Naive thymus-derived CD4-positive, alpha-beta T cell (primary cell): ENCODE measurements around the gene KDM4C. TPM values are rescaled to one million over a fixed set of nuclear protein-coding genes. Genes with fewer than 3 reads are reported as not detected.

Experiments used
- ATAC-seq: fragments of 150-1000 bp; cut with Tn5 transposase; 2 replicates; pipeline ENCODE4 v1.10.0; 2021; ENCODE audit warnings: mild to moderate bottlenecking, moderate library complexity
- CTCF ChIA-PET: fragments of 350-600 bp; sonication (Branson Sonifier 250); formaldehyde crosslinking; loops from one replicate; lab custom pipeline; 2021; ENCODE audit warnings: antibody characterized with exemption; lab: Charles Lee
- POLR2A ChIA-PET: fragments of 350-600 bp; sonication (Branson Sonifier 250); formaldehyde crosslinking; loops from one replicate; lab custom pipeline; 2021; ENCODE audit warnings: antibody characterized with exemption, inconsistent platforms; lab: Charles Lee
- DNase-seq, 9 donors: peaks; one replicate each; pipeline versions ENCODE4 v3.0.0 to v3.0.0-alpha.2; 2020 to 2022; ENCODE audit warnings: mixed read lengths in 1 of 9
- H3K27ac ChIP-seq: one replicate; pipeline ENCODE4 v1.7.0; 2013; ENCODE audit warnings: mild to moderate bottlenecking, low read depth, low read length, moderate library complexity
- H3K27me3 ChIP-seq, 2 donors: one replicate each; pipeline ENCODE4 v1.7.0; 2013; ENCODE audit warnings: low read length in 2 of 2, mild to moderate bottlenecking in 2 of 2, moderate library complexity in 2 of 2; ENCODE audit not compliant: control insufficient read depth in 2 of 2, insufficient read depth in 2 of 2
- H3K36me3 ChIP-seq, 3 experiments: 1 replicate in 2 of 3; 2 replicates in 1 of 3; pipeline ENCODE4 v1.7.0; 2013; ENCODE audit warnings: low read length in 3 of 3, mild to moderate bottlenecking in 3 of 3, moderate library complexity in 1 of 3; ENCODE audit not compliant: insufficient read depth in 3 of 3, control insufficient read depth in 2 of 3
- H3K4me1 ChIP-seq, 2 donors: one replicate each; pipeline ENCODE4 v1.7.0; 2013; ENCODE audit warnings: low read length in 2 of 2, mild to moderate bottlenecking in 2 of 2, moderate library complexity in 1 of 2; ENCODE audit not compliant: control insufficient read depth in 2 of 2, insufficient read depth in 2 of 2
- H3K4me3 ChIP-seq: 2 replicates; pipeline ENCODE4 v1.7.0; 2013; ENCODE audit warnings: mild to moderate bottlenecking, low read length
- H3K9me3 ChIP-seq, 3 experiments: 1 replicate in 2 of 3; 2 replicates in 1 of 3; pipeline ENCODE4 v1.7.0; 2013; ENCODE audit warnings: low read length in 3 of 3; ENCODE audit not compliant: control insufficient read depth in 2 of 3
- H3K27ac Mint-ChIP-seq, 9 donors: one replicate each; pipeline ENCODE4 v1.8.0; 2020 to 2022; ENCODE audit warnings: mixed read lengths in 9 of 9, mild to moderate bottlenecking in 8 of 9, moderate library complexity in 5 of 9, inconsistent platforms in 2 of 9
- H3K27me3 Mint-ChIP-seq, 5 donors: one replicate each; pipeline ENCODE4 v1.8.0; 2021 to 2022; ENCODE audit warnings: mixed read lengths in 5 of 5, mild to moderate bottlenecking in 1 of 5
- H3K36me3 Mint-ChIP-seq, 5 donors: one replicate each; pipeline ENCODE4 v1.8.0; 2020 to 2022; ENCODE audit warnings: mixed read lengths in 5 of 5, mild to moderate bottlenecking in 3 of 5, inconsistent platforms in 1 of 5
- H3K4me1 Mint-ChIP-seq, 7 donors: one replicate each; pipeline ENCODE4 v1.8.0; 2020 to 2022; ENCODE audit warnings: mixed read lengths in 7 of 7, mild to moderate bottlenecking in 3 of 7, inconsistent platforms in 1 of 7
- H3K4me3 Mint-ChIP-seq, 10 donors: one replicate each; pipeline ENCODE4 v1.8.0; 2020 to 2022; ENCODE audit warnings: mild to moderate bottlenecking in 10 of 10, mixed read lengths in 10 of 10, moderate library complexity in 6 of 10, inconsistent platforms in 2 of 10
- H3K9me3 Mint-ChIP-seq, 11 donors: one replicate each; pipeline ENCODE4 v1.8.0; 2020 to 2022; ENCODE audit warnings: mixed read lengths in 11 of 11, mild to moderate bottlenecking in 4 of 11, inconsistent platforms in 1 of 11, moderate library complexity in 1 of 11
- intact Hi-C, 2 donors: fragments of 100-400 bp; cut with micrococcal nuclease; formaldehyde crosslinking; loops; one replicate each; pipeline ENCODE4 v1.15.1; 2023
- polyA plus RNA-seq, 2 donors: library from polyadenylated mRNA; unstranded; fragments of 300-500 nt; fragmentation: Illumina TruSeq; gene quantifications; one replicate each; pipeline ENCODE4 v1.2.3, GENCODE V29; 2021
- total RNA-seq, 6 experiments: library from RNA in 5 of 6; stranded (reverse) in 5 of 6; gene quantifications; 1 replicate in 5 of 6; 2 replicates in 1 of 6; pipeline ENCODE4 v1.2.3 and lab custom pipeline; 2021 to 2026

Gene KDM4C
- total and polyA plus RNA-seq, 7 experiments from 2014 or later: 38.5 to 100 (median 91.3) TPM

DNA sequence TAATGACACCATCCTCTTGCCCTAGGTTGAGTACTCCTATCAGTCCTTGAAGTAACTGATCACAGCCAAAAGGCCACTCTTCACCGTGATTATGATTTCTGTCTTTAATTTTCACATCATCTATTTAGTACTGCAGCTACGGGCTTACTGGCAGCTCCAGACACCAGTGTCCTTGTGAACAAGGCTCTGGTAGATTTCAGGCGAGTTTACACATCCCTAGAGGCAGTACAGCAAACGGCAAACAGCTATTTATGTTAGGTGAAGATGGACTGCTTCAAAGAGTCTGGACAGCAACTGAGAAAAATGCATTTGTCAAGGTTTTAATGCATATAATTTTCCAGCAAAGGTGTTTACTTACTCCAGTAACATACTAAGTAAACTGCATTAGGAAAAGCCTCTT lies 396.9 kb downstream of the KDM4C start:
- peaks cover 8 to 17% of the 10 kb centered on the region in 2 donors for H3K4me1 ChIP-seq
- H3K9me3 Mint-ChIP-seq: peaks cover 0 to 6% (median 0%) of the 10 kb centered on the region in 11 donors
- H3K4me1 Mint-ChIP-seq: peaks cover 18 to 56% (median 37%) of the 10 kb centered on the region in 7 donors
- H3K4me3 Mint-ChIP-seq: no peak overlapping the region
- H3K36me3 Mint-ChIP-seq: peaks cover 12 to 70% (median 48%) of the 10 kb centered on the region in 5 donors
- no peaks in the 10 kb centered on the region for H3K27me3 ChIP-seq
- POLR2A ChIA-PET: interaction anchor here (1.0 kb wide), 1 partner anchor 10 kb away, joined by 4 read pairs; no protein-coding TSS in a partner anchor
- intact Hi-C loops: no loop called here
- CTCF ChIA-PET: no interaction called here
- H3K27ac ChIP-seq: no peak overlapping the region
- peaks cover 0 to 3% (median 0%) of the 10 kb centered on the region in 3 experiments for H3K36me3 ChIP-seq
- peak overlapping the region in 1 of 9 donors; percentile 66 for H3K27ac Mint-ChIP-seq
- H3K27me3 Mint-ChIP-seq: no peaks in the 10 kb centered on the region
- no peaks in the 10 kb centered on the region for H3K9me3 ChIP-seq
- ATAC-seq (no peak), DNase-seq (no peak)
- H3K4me3 ChIP-seq: no peak overlapping the region

DNA sequence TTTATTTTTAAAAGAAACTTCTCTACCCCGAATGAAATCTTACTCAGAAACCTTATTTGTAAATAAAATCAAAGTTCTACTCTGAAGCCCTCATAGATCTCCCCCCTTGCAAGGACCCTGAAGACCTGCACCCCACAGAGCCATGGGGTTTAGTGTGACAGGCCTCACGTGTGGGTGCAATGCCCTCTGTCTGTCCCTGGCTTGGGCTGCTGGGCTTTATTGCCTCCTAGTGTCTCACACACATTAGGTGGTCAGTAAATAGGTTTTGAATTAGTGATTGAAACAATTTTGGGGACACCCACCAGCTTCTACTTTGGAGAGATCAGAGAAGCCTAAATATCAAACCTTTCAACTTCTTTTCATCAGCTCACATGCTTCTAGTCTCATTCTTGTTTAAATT lies 403.7 kb downstream of the KDM4C start:
- intact Hi-C loops: no loop called here
- ATAC-seq: no peak
- Histone ChIP-seq H3K27me3 (no peaks in the 10 kb centered on the region), H3K36me3 (peaks cover 0 to 32% (median 5%) of the 10 kb centered on the region in 3 experiments), H3K4me3 (no peak overlapping the region), H3K4me1 (no peaks in the 10 kb centered on the region), H3K27ac (no peak overlapping the region), H3K9me3 (no peaks in the 10 kb centered on the region)
- Mint-ChIP-seq H3K4me1 (peaks cover 5 to 24% (median 15%) of the 10 kb centered on the region in 7 donors), H3K27ac (peak overlapping the region in 1 of 9 donors; percentile 42), H3K4me3 (no peak overlapping the region), H3K9me3 (peaks cover 0 to 3% (median 0%) of the 10 kb centered on the region in 11 donors), H3K27me3 (no peaks in the 10 kb centered on the region), H3K36me3 (peaks cover 15 to 75% (median 40%) of the 10 kb centered on the region in 5 donors)
- ChIA-PET POLR2A (no interaction called here), CTCF (no interaction called here)
- no peak for DNase-seq

DNA sequence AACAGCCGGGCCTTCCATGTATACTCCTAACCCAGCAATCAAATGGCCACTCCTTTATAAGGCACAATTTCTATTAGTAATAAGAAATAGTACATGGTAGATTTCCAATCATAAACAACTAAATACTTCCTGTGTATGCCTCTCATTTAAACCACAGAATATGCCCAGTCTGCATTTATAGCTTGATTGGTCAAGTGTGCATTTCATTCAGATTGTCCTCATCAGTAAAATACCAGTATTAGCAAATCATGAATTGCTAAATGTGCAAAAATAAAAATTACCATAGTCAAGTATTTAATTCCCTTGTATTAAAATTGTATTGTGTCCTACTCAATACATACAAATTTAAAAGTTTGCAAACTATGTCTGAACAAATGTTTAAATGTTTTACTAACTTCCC lies 406.2 kb downstream of the KDM4C start:
- CTCF ChIA-PET: interaction anchor here (0.7 kb wide), 1 partner anchor 105 kb away, joined by 3 read pairs; no protein-coding TSS in a partner anchor
- intact Hi-C loops: no loop called here
- Histone ChIP-seq H3K27ac (no peak overlapping the region), H3K4me1 (no peaks in the 10 kb centered on the region), H3K27me3 (no peaks in the 10 kb centered on the region), H3K9me3 (no peaks in the 10 kb centered on the region), H3K4me3 (no peak overlapping the region), H3K36me3 (peaks cover 0 to 42% (median 10%) of the 10 kb centered on the region in 3 experiments)
- DNase-seq (no peak), ATAC-seq (no peak)
- no peak overlapping the region for H3K4me3 Mint-ChIP-seq
- H3K27me3 Mint-ChIP-seq: no peaks in the 10 kb centered on the region
- POLR2A ChIA-PET: no interaction called here
- peaks cover 15 to 66% (median 28%) of the 10 kb centered on the region in 5 donors for H3K36me3 Mint-ChIP-seq
- peak overlapping the region in 3 of 9 donors; percentile 31 to 45 (median 36) for H3K27ac Mint-ChIP-seq
- H3K9me3 Mint-ChIP-seq: no peaks in the 10 kb centered on the region
- peaks cover 0 to 9% (median 4%) of the 10 kb centered on the region in 7 donors for H3K4me1 Mint-ChIP-seq

DNA sequence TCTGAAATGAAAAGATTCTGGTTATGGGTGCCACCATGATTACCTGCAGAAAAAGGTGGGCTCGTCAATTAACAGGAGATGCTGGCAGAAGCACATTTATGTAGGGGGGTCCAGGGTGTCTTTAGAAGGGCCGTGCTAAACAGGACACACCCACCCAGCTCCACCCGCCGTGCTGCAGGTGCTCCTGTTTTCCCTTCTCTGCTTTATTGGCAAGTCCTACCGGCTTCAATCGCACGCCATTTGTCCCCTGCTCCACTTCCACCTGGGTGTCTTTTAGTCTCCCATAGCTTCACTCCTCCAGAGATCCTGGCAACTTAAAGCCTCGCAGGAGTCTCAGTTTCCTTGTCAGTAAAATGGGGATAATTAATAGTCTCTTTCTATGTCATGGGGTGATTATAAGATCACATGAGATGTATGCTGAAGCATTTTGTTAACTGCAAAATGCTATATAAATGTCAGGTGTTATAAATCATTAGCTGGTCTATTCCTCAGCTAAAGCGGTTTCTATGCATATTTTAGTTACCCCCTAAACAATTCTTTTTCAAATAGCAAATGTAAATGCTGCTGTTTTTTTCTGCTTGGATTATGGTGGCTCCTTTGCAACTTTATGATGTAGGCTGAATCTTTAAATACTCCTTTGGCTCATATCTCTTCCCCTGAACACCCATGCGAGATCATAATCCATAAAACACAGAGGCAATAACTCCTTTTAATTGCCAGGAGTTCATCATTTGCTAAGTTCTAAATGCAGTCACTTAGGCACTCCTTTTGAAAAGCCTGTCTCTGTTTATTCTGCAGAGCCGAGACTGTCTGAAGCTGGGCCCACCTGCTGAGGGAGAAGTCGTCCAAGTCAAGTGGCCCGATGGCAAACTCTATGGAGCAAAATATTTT lies 406.9 kb downstream of the KDM4C start:
- Histone ChIP-seq H3K4me1 (no peaks in the 10 kb centered on the region), H3K9me3 (no peaks in the 10 kb centered on the region), H3K4me3 (no peak overlapping the region), H3K27ac (no peak overlapping the region), H3K27me3 (no peaks in the 10 kb centered on the region), H3K36me3 (peaks cover 0 to 47% (median 10%) of the 10 kb centered on the region in 3 experiments)
- no peak overlapping the region for H3K4me3 Mint-ChIP-seq
- H3K9me3 Mint-ChIP-seq: no peaks in the 10 kb centered on the region
- intact Hi-C loops: no loop called here
- DNase-seq (no peak), ATAC-seq (no peak)
- POLR2A ChIA-PET: no interaction called here
- CTCF ChIA-PET: no interaction called here
- H3K4me1 Mint-ChIP-seq: peaks cover 0 to 8% (median 0%) of the 10 kb centered on the region in 7 donors
- peaks cover 11 to 63% (median 28%) of the 10 kb centered on the region in 5 donors for H3K36me3 Mint-ChIP-seq
- no peaks in the 10 kb centered on the region for H3K27me3 Mint-ChIP-seq
- peak overlapping the region in 2 of 9 donors; percentile 36 to 45 for H3K27ac Mint-ChIP-seq

DNA sequence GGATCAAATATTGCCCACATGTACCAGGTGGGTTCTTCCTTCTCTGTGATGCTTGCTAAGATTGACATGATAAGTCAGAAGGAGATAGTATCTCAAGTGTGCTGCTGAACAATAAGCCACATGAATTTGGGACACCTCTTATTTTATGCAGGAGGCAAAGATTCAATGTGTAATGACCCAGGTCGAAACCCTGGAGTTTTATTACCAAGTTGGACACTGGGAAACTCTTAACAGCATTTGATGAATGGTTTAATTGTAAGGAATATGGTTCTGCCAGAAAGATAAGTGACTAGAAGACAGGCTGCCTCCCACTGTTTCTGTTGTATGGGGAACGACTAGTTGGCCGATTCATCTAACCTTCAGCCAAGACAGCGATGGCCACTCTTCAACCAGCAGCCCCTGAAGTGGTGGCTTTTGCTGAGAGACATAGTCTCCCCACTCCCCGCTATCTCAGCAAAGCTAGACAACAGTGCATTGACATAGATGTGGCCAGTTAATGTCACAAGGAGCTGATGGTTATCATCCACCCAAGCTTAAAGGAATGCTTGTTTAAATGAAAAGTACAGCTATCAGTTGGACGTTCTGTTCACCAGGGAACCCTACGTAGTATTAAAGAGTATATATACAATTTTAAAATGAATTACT lies 407.7 kb downstream of the KDM4C start:
- Mint-ChIP-seq H3K36me3 (peaks cover 11 to 63% (median 28%) of the 10 kb centered on the region in 5 donors), H3K4me3 (no peak overlapping the region), H3K9me3 (no peaks in the 10 kb centered on the region), H3K27me3 (no peaks in the 10 kb centered on the region), H3K4me1 (peaks cover 0 to under 1% (median 0%) of the 10 kb centered on the region in 7 donors), H3K27ac (no peak overlapping the region)
- CTCF ChIA-PET: no interaction called here
- intact Hi-C loops: no loop called here
- DNase-seq (no peak), ATAC-seq (no peak)
- Histone ChIP-seq H3K4me1 (no peaks in the 10 kb centered on the region), H3K9me3 (no peaks in the 10 kb centered on the region), H3K27ac (no peak overlapping the region), H3K27me3 (no peaks in the 10 kb centered on the region), H3K36me3 (peaks cover 0 to 52% (median 10%) of the 10 kb centered on the region in 3 experiments), H3K4me3 (no peak overlapping the region)
- POLR2A ChIA-PET: no interaction called here

DNA sequence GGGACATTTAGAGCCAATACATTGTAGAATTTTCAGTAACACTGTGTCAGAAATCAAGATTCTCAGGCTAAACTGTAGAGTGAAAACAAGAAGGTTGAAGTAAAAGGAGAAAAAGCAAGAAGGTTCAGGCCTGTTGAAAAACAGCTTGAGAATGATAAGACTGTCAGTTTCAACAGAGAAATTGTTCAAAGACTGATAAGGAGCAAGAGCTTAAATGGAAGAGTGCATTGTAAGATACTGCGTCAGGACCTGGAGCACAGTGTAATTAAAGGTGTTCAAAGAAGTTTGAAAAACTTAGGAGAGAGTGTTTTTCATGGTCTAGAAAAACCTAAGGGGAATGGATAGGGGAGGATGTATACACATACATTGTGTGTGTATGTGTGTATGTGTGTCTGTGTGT lies 408.3 kb downstream of the KDM4C start:
- Histone ChIP-seq H3K4me1 (no peaks in the 10 kb centered on the region), H3K9me3 (no peaks in the 10 kb centered on the region), H3K4me3 (no peak overlapping the region), H3K27me3 (no peaks in the 10 kb centered on the region), H3K36me3 (peaks cover 0 to 58% (median 10%) of the 10 kb centered on the region in 3 experiments), H3K27ac (no peak overlapping the region)
- DNase-seq: no peak
- H3K27me3 Mint-ChIP-seq: no peaks in the 10 kb centered on the region
- peak overlapping the region in 1 of 9 donors; percentile 12 for H3K27ac Mint-ChIP-seq
- ChIA-PET CTCF (no interaction called here), POLR2A (no interaction called here)
- peaks cover 11 to 67% (median 28%) of the 10 kb centered on the region in 5 donors for H3K36me3 Mint-ChIP-seq
- no peak for ATAC-seq
- no peaks in the 10 kb centered on the region for H3K9me3 Mint-ChIP-seq
- H3K4me3 Mint-ChIP-seq: no peak overlapping the region
- intact Hi-C loops: no loop called here
- H3K4me1 Mint-ChIP-seq: no peaks in the 10 kb centered on the region
